Measurements from ENCODE around the gene PMVK.
A peak's percentile ranks its signal among the peaks of the same experiment; 100 is the strongest.

PMVK gene

GRCh38 chr1:154945160-154945961, 8.8 kb upstream of the PMVK start:
- no peak for DNase-seq

- DNase-seq: no peak
Observed at GRCh38 chr1:154944401-154945159, 8.1 kb upstream of the PMVK start.

- no peak for DNase-seq
Observed at GRCh38 chr1:154943649-154944400, 7.3 kb upstream of the PMVK start.

GRCh38 chr1:154941333-154942013, 5.0 kb upstream of the PMVK start:
- no peak for DNase-seq

- DNase-seq: no peak
Observed at GRCh38 chr1:154940651-154941194, 4.2 kb upstream of the PMVK start.

- no peak for DNase-seq
Observed at GRCh38 chr1:154940213-154940560, 3.7 kb upstream of the PMVK start.

GRCh38 chr1:154938604-154939399, 2.3 kb upstream of the PMVK start:
- DNase-seq: no peak

GRCh38 chr1:154937988-154938386, 1.5 kb upstream of the PMVK start:
- no peak for DNase-seq

- DNase-seq: peak; percentile 83
Observed at GRCh38 chr1:154937085-154937987, 817 bp upstream of the PMVK start.

- DNase-seq: no peak
Observed at GRCh38 chr1:154935749-154936554, 567 bp downstream of the PMVK start.

- no peak for DNase-seq
Observed at GRCh38 chr1:154934358-154934948, 2.1 kb downstream of the PMVK start.

GRCh38 chr1:154931940-154932487, 4.5 kb downstream of the PMVK start:
- DNase-seq: no peak

- DNase-seq: no peak
Observed at GRCh38 chr1:154926201-154926600, 10.3 kb downstream of the PMVK start.

- no peak for DNase-seq
Observed at GRCh38 chr1:154925335-154926170, 11.0 kb downstream of the PMVK start.

- DNase-seq: no peak
Observed at GRCh38 chr1:154923695-154924094, 12.8 kb downstream of the PMVK start.

- DNase-seq: no peak
Observed at GRCh38 chr1:154913273-154913672, 23.2 kb downstream of the PMVK start.

- DNase-seq: no peak
Observed at GRCh38 chr1:154912755-154913154, 23.8 kb downstream of the PMVK start.
